HG02943 (cell line): Measurements from ENCODE around the gene USP24.
A peak's percentile ranks its signal among the peaks of the same experiment; 100 is the strongest.
"Not testable (repeated sequence)": the region's sequence is repeated elsewhere in the genome, so short reads cannot be mapped to it uniquely, and the experiment has no call there.

Experiments
- ATAC-seq: cut with Tn5 transposase; IDR thresholded peaks from one replicate; pipeline ENCODE4 v1.9.1; 2021; ENCODE audit warnings: mild to moderate bottlenecking, low read depth, moderate library complexity; ENCODE audit not compliant: unreplicated experiment

USP24 gene

GRCh38 chr1:55198044-55198443, 17.1 kb downstream of the USP24 start:
- no peak for ATAC-seq

DNA sequence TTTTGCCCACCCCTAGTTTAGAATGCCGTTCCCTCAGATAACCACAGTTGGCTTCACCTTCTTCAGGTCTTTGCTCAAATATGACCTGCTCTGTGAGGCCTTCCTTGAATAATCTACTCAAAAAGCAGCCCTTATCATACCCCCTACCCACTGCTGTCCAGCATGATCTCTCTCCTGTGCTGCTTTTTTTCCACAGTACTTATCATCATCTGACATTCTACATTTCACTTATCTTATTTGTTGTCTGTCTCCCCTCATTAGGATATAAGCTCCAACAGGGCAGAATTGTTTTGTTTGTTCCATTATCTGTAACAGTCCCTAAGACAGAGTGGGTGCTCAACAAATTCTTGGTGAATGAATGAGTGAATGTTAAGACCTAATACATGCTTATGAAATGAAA, 18.1 kb downstream of the USP24 start:
- no peak for ATAC-seq

GRCh38 chr1:55196433-55197035, 18.6 kb downstream of the USP24 start:
- ATAC-seq: no peak

DNA sequence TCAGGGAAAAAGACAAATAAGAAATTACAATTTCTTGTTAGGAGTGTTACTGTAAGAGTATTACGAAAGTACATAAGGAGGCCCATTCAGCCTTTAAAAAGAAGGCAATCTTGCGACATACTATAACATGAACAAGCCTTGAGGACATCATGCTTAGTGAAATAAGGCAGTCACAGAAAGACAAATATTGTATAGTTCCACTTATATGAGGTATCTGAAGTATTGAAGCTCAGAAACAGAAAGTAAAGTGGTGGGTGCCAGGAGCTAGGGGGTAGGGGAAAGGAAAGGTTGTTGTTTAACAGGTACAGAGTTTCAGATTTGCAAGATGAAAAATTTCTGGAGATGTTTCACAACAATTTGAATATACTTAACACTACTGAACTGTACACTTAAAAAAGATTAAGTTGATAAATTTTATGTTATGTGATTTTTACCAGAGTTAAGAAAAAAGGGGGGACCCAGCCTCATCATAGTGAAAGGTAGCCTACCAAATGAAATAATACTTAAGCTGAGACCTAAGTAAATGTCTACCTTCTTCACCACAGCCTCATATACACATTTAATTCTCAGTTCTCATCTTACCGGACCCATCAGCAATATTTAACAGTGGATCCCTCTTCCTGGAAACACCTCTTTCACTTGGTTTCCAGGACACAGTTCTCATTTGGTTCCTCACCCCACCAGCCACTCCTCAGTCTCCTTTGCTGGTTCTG, 19.5 kb downstream of the USP24 start:
- peak; percentile 85 for ATAC-seq

DNA sequence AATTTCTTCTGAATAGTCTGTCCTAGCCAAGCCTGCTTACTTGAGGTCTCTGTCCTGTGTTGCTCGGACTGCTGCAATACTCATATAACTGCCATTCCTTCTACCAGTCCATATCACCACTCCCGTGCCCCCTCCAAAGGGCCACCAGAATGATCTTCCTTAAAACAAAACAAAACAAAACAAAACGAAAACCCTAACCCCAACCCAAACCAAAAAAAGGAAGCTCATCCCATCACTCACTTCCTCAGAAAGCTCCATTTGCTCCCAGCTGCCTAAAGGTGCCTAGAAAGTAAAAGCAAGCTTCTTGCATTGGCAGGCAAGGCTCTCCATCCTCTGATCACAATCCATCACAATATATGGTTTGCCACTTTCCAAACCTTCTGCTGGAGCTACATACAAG, 20.3 kb downstream of the USP24 start:
- ATAC-seq: no peak

- ATAC-seq: no peak
Observed at GRCh38 chr1:55192093-55192492, 23.1 kb downstream of the USP24 start.

DNA sequence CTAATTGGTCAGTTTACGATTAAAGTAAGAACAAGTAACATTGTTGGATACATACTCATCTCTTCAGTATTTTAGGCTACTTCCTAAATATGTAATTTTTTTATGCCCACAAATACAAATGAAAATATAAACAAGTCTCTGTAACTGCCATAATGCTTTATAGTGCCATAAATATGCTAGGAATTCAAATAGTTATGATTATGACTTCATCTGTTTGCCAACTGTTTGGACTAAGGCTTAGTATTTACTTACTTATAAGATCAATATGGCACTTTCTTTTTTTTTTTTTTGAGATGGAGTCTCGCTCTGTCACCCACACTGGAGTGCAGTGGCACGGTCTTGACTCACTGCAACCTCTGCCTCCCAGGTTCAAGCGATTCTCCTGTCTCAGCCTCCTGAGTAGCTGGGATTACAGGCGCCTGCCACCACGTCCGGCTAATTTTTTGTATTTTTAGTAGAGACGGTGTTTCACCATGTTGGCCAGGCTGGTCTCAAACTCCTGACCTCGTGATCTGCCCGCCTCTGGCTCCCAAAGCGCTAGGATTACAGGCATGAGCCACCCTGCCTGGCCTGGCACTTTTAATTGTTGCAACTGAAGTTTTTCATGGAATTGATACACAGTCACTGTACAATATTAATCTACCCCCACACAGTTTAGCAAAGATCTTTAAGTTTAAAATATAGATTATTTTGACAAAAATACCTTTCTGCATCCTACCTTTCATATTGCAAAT, 23.8 kb downstream of the USP24 start:
- not testable (repeated sequence) for ATAC-seq

- no peak for ATAC-seq
Observed at GRCh38 chr1:55190109-55190508, 25.1 kb downstream of the USP24 start.

DNA sequence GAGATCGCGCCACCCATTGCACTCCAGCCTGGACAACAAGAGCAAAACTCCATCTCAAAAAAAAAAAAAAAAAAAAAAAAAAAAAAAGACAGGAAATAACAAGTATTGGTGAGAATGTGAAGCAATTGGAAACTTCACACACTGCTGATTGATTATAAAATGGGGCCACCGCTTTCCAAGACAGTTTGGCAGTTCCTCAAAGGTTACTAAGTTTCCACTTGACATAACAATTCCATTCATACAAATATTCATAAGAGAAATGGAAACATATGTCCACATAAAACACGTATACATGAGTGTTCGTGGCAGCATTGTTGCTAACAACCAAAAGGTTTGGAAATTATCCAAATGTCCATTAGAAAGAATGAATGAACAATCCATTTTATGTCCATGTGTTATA, 26.3 kb downstream of the USP24 start:
- no peak for ATAC-seq

- no peak for ATAC-seq
Observed at GRCh38 chr1:55185832-55186231, 29.3 kb downstream of the USP24 start.

DNA sequence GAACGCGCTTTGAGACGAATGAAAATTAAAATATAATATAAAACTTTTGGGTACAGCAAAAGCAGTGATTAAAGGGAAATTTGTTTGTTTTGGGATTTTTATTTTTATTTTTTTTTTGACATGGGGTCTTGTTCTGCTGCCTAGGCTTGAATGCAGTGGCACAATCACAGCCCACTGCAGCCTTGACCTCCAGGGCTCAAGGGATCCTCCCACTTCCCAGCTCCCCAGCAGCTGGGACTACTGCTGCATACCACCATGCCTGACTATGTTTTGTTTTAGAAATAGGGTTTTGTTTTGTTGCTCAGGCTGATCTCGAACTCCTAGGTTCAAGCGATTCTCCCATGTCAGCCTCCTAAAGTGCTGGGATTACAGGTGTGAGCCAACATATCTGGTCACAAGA, 30.3 kb downstream of the USP24 start:
- no peak for ATAC-seq

DNA sequence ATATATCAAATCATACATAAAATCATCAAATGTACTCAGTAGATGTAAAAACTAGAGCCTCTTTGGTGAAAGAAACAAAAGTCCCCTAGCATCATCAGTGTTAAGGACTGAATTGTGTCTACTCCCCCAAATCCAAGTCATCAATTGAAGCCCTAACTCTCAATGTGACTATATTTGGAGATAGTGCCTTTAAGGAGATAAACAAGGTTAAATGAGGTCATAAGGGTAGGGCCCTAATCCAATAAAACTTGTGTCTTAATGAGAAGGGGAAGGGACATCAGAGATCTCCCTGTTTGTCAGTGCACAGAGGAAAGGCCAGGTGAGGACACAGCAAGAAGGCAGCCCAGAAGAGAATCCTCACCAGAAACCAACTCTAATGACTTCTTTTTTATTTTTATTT, 33.5 kb downstream of the USP24 start:
- no peak for ATAC-seq

GRCh38 chr1:55180075-55180670, 35.0 kb downstream of the USP24 start:
- ATAC-seq: no peak

GRCh38 chr1:55179177-55179835, 35.9 kb downstream of the USP24 start:
- ATAC-seq: no peak

- ATAC-seq: no peak
Observed at GRCh38 chr1:55172687-55173086, 42.5 kb downstream of the USP24 start.

- ATAC-seq: no peak
Observed at GRCh38 chr1:55172272-55172671, 42.9 kb downstream of the USP24 start.

GRCh38 chr1:55171694-55172093, 43.5 kb downstream of the USP24 start:
- no peak for ATAC-seq

DNA sequence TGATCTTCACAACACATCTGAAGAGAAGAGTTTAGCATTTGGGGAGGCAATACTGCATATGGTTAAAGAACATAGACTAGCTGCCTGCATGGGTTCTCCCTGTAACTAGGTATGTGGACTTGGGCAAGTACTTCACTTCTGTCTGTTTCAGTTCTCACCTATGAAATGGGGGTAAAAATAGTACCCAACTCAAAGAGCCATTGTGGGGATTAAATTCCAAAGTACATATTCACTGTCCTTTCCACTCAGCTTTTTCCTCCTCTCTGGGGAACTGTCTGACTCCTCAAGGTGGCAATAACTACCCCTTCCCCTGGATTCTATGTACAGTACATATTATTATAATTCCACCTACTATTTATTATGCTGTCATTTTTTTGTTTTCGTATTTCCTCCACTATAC, 44.7 kb downstream of the USP24 start:
- no peak for ATAC-seq

- no peak for ATAC-seq
Observed at GRCh38 chr1:55169126-55169525, 46.0 kb downstream of the USP24 start.

DNA sequence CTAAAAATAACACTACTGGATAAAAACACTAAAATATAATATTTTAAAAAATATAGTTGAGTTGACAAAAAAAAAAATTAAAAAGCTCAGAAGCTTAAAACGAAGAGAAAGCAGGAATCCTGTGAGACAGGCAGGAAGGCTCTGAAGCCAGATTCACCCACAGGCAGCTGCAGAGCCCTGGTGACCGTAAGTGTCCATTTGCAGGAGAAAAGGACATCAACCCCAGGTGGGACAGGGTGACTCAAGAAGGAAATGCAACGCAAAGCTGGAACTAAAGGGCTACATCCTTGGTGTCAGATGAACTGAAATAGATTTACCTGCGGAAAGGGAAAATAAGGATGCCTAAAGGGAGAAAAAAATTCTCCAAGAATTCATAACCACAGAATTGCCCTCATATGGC, 46.8 kb downstream of the USP24 start:
- no peak for ATAC-seq
